A673 (cell line): ENCODE data around the gene TSPAN15. TPM values are rescaled to one million over a fixed set of nuclear protein-coding genes. Genes with fewer than 3 reads are reported as not detected.

Experiments used
- BruUV-seq: library from RNA; stranded (reverse); fragments of 400-500 nt; replicated peaks from 2 replicates; lab custom pipeline; 2021; lab: Mats Ljungman, UMichigan
- CTCF ChIA-PET: fragments of 300-600 bp; sonication (Branson Sonifier 250); formaldehyde crosslinking; loops from one replicate; lab custom pipeline; 2022; ENCODE audit warnings: antibody characterized with exemption; lab: Charles Lee
- POLR2A ChIA-PET: fragments of 300-600 bp; sonication (Branson Sonifier 250); formaldehyde crosslinking; loops from one replicate; lab custom pipeline; 2022; ENCODE audit warnings: antibody characterized with exemption; ENCODE audit not compliant: low non-redundant PET; lab: Charles Lee
- DNase-seq: peaks from one replicate; pipeline ENCODE4 v3.0.0-alpha.2; 2015; ENCODE audit warnings: low spot score
- H3K27ac ChIP-seq: fragments of 200-600 bp; sonication (generic); 2 replicates; pipeline ENCODE4 v1.5.1; 2016; ENCODE audit warnings: mixed run types, low read depth, mild to moderate bottlenecking, mixed read lengths, antibody characterized with exemption, low read length; ENCODE audit not compliant: poor library complexity, severe bottlenecking
- H3K27me3 ChIP-seq: fragments of 200-600 bp; sonication (generic); replicated peaks from 2 replicates; pipeline ENCODE4 v1.6.1; 2017; ENCODE audit warnings: mixed run types, low read depth, mild to moderate bottlenecking, mixed read lengths, antibody characterized with exemption, low read length; ENCODE audit not compliant: insufficient read depth, poor library complexity
- H3K36me3 ChIP-seq: fragments of 200-600 bp; sonication (generic); 2 replicates; pipeline ENCODE4 v1.6.1; 2016; ENCODE audit warnings: mixed run types, mild to moderate bottlenecking, mixed read lengths, antibody characterized with exemption, low read length; ENCODE audit not compliant: insufficient read depth, poor library complexity, severe bottlenecking
- H3K4me1 ChIP-seq: fragments of 200-600 bp; sonication (generic); 2 replicates; pipeline ENCODE4 v1.6.1; 2017; ENCODE audit warnings: mixed run types, mild to moderate bottlenecking, mixed read lengths, antibody characterized with exemption, low read length; ENCODE audit not compliant: insufficient read depth, poor library complexity, severe bottlenecking
- H3K4me3 ChIP-seq: fragments of 200-600 bp; sonication (generic); 2 replicates; pipeline ENCODE4 v1.5.1; 2016; ENCODE audit warnings: low read depth, mixed run types, mild to moderate bottlenecking, mixed read lengths, low read length; ENCODE audit not compliant: poor library complexity, severe bottlenecking
- H3K9me3 ChIP-seq: fragments of 200-600 bp; sonication (generic); 2 replicates; pipeline ENCODE4 v1.6.1; 2016; ENCODE audit warnings: mixed run types, low read depth, mild to moderate bottlenecking, mixed read lengths, antibody characterized with exemption, low read length; ENCODE audit not compliant: poor library complexity, severe bottlenecking
- EZH2 ChIP-seq: fragments of 200-600 bp; sonication (generic); IDR thresholded peaks from 2 replicates; pipeline ENCODE4 v1.6.1; 2017; ENCODE audit warnings: borderline replicate concordance, low read depth, mild to moderate bottlenecking, mixed read lengths, antibody characterized with exemption, low read length; ENCODE audit not compliant: poor library complexity, severe bottlenecking
- intact Hi-C: fragments of 100-400 bp; cut with micrococcal nuclease; formaldehyde crosslinking; loops from one replicate; pipeline ENCODE4 v1.10.0; 2022; ENCODE audit not compliant: unreplicated experiment
- total RNA-seq: library from RNA; stranded (reverse); gene quantifications from 2 replicates; pipeline ENCODE4 v1.2.3, GENCODE V29; 2021
- TF ChIP-seq, protein P1 (sequence below): fragments of 300-800, 200-600 bp; sonication (generic); conservative IDR thresholded peaks from 2 replicates; pipeline ENCODE4 v1.5.1; 2017; ENCODE audit warnings: low read depth, mild to moderate bottlenecking, antibody characterized with exemption, low read length, moderate library complexity, mixed read lengths

Gene TSPAN15
- total RNA-seq, 1 experiment from 2014 or later: 2.1 TPM

- Histone ChIP-seq H3K9me3 (no peaks in the 10 kb centered on the region), H3K4me1 (no peaks in the 10 kb centered on the region), H3K4me3 (no peak overlapping the region), H3K27me3 (no peaks in the 10 kb centered on the region), H3K36me3 (no peaks in the 10 kb centered on the region), H3K27ac (no peak overlapping the region)
- ChIA-PET POLR2A (no interaction called here), CTCF (interaction anchor here (0.5 kb wide), 1 partner anchor 107 kb away, joined by 3 read pairs; no protein-coding TSS in a partner anchor)
- intact Hi-C loops: no loop called here
- no TSS peak for BruUV-seq
- DNase-seq: no peak
- no peak for TF ChIP-seq EZH2
- TF ChIP-seq, protein P1, sequence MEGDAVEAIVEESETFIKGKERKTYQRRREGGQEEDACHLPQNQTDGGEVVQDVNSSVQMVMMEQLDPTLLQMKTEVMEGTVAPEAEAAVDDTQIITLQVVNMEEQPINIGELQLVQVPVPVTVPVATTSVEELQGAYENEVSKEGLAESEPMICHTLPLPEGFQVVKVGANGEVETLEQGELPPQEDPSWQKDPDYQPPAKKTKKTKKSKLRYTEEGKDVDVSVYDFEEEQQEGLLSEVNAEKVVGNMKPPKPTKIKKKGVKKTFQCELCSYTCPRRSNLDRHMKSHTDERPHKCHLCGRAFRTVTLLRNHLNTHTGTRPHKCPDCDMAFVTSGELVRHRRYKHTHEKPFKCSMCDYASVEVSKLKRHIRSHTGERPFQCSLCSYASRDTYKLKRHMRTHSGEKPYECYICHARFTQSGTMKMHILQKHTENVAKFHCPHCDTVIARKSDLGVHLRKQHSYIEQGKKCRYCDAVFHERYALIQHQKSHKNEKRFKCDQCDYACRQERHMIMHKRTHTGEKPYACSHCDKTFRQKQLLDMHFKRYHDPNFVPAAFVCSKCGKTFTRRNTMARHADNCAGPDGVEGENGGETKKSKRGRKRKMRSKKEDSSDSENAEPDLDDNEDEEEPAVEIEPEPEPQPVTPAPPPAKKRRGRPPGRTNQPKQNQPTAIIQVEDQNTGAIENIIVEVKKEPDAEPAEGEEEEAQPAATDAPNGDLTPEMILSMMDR: no peak
Observed at GRCh38 chr10:69481811-69482524, 30.7 kb downstream of the TSPAN15 start.

GRCh38 chr10:69483963-69484362 is 32.7 kb downstream of the TSPAN15 start:
- TF ChIP-seq, protein P1: no peak
- no peak for TF ChIP-seq EZH2
- no peak for DNase-seq
- Histone ChIP-seq H3K27me3 (no peaks in the 10 kb centered on the region), H3K4me3 (no peak overlapping the region), H3K9me3 (no peaks in the 10 kb centered on the region), H3K27ac (no peak overlapping the region), H3K4me1 (no peaks in the 10 kb centered on the region), H3K36me3 (no peaks in the 10 kb centered on the region)
- no TSS peak for BruUV-seq
- ChIA-PET CTCF (no interaction called here), POLR2A (no interaction called here)
- intact Hi-C loops: no loop called here

DNA sequence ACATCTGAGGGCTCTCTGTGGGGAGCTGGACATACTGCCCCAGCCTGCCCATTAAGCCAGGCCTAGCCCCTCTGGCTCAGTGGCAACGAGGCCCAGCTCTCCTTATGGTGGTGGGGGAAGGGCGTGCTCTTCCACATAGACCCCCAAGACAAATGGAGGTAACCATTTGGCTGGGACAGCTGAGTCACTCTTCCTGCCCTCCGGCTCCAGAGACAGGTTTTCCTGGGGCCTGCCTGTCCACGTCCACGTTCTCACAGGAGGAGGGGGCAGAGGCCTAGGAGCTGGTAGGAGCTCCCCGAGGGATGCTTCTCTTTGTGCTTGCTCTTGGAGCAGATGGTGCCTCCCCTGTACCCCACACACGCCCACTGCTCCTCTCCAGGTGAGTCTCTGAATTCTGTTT is 33.5 kb downstream of the TSPAN15 start:
- no TSS peak for BruUV-seq
- intact Hi-C loops: no loop called here
- Histone ChIP-seq H3K27me3 (no peaks in the 10 kb centered on the region), H3K36me3 (no peaks in the 10 kb centered on the region), H3K4me1 (no peaks in the 10 kb centered on the region), H3K4me3 (no peak overlapping the region), H3K9me3 (no peaks in the 10 kb centered on the region), H3K27ac (no peak overlapping the region)
- no peak for DNase-seq
- TF ChIP-seq EZH2: no peak
- TF ChIP-seq, protein P1: no peak
- ChIA-PET CTCF (no interaction called here), POLR2A (no interaction called here)
